HepG2 (cell line): ENCODE measurements around the gene SLC35B1. TPM values are rescaled to one million over a fixed set of nuclear protein-coding genes. Genes with fewer than 3 reads are reported as not detected.

Source experiments
- ATAC-seq: fragments of 200-7000 bp; cut with Tn5 transposase; 3 replicates; pipeline ENCODE4 v1.9.1; 2020; ENCODE audit warnings: mild to moderate bottlenecking, moderate library complexity
- BruUV-seq: library from RNA; stranded (reverse); fragments of 400-500 nt; replicated peaks from 2 replicates; lab custom pipeline; 2021; lab: Mats Ljungman, UMichigan
- CTCF ChIA-PET: fragments of 300-600 bp; formaldehyde crosslinking; extraction: SDS; loops from one replicate; lab custom pipeline; 2021; ENCODE audit warnings: low total read pairs, inconsistent platforms, low intra/inter-chr PET ratio; lab: Yijun Ruan, JAX
- POLR2A ChIA-PET: fragments of 350-600 bp; sonication (Branson Sonifier 250); formaldehyde crosslinking; loops from one replicate; lab custom pipeline; 2020; ENCODE audit warnings: antibody characterized with exemption, inconsistent platforms; lab: Yijun Ruan, JAX
- DNase-seq: peaks from one replicate; pipeline ENCODE4 v3.0.0-alpha.2; 2015; ENCODE audit warnings: low spot score
- FAIRE-seq: peaks from 3 replicates; lab custom pipeline; 2011; peaks lifted over from hg19 to GRCh38; lab: Jason Lieb, UNC
- H2AFZ ChIP-seq: one replicate; pipeline ENCODE4 v1.6.1; 2011; ENCODE audit warnings: low read length, inconsistent platforms
- H3K27ac ChIP-seq: fragments of 300-600 bp; 3 replicates; pipeline ENCODE4 v1.8.0; 2011; ENCODE audit warnings: mixed run types, mild to moderate bottlenecking, mixed read lengths, low read length, inconsistent platforms; ENCODE audit not compliant: insufficient read depth; ENCODE audit errors: extremely low read length
- H3K27me3 ChIP-seq, 2 experiments: fragments of 200-600 bp in 1 of 2; 2 replicates in 1 of 2; 3 replicates in 1 of 2; pipeline versions ENCODE4 v1.6.0 to v1.8.0; 2011; ENCODE audit warnings: low read length in 2 of 2, mild to moderate bottlenecking in 2 of 2, moderate library complexity in 2 of 2, inconsistent platforms in 1 of 2; ENCODE audit not compliant: insufficient read depth in 2 of 2, control insufficient read depth in 1 of 2
- H3K36me3 ChIP-seq, 2 experiments: fragments of 200-600 bp in 1 of 2; replicated peaks in 1 of 2; 2 replicates in 1 of 2; 3 replicates in 1 of 2; pipeline versions ENCODE4 v1.5.1 to v1.8.0; 2011; ENCODE audit warnings: low read length in 2 of 2, inconsistent platforms in 1 of 2; ENCODE audit not compliant: insufficient read depth in 2 of 2, control insufficient read depth in 1 of 2
- H3K4me1 ChIP-seq: 2 replicates; pipeline ENCODE4 v1.5.1; 2012; ENCODE audit warnings: low read length, inconsistent platforms; ENCODE audit not compliant: insufficient read depth
- H3K4me2 ChIP-seq: 2 replicates; pipeline ENCODE4 v1.6.0; 2011; ENCODE audit warnings: low read depth, low read length, inconsistent platforms
- H3K4me3 ChIP-seq, 3 experiments: fragments of 200-600 bp in 1 of 3; sonication (generic), shearing (Covaris generic) in 1 of 3; replicated peaks in 1 of 3; 2 replicates each; pipeline ENCODE4 v1.5.1; 2011 to 2016; ENCODE audit warnings: low read length in 3 of 3, inconsistent platforms in 2 of 3, low read depth in 2 of 3, mild to moderate bottlenecking in 2 of 3, control low read depth in 1 of 3, mixed read lengths in 1 of 3; ENCODE audit not compliant: insufficient read depth in 1 of 3
- H3K79me2 ChIP-seq: one replicate; pipeline ENCODE4 v1.6.1; 2011; ENCODE audit warnings: low read length, inconsistent platforms; ENCODE audit not compliant: insufficient read depth
- H3K9ac ChIP-seq: 2 replicates; pipeline ENCODE4 v1.6.0; 2011; ENCODE audit warnings: mild to moderate bottlenecking, low read depth, low read length, inconsistent platforms; ENCODE audit not compliant: insufficient read depth
- H3K9me3 ChIP-seq: 2 replicates; pipeline ENCODE4 v1.5.1; 2012; ENCODE audit warnings: mild to moderate bottlenecking, low read length
- H4K20me1 ChIP-seq: 2 replicates; pipeline ENCODE4 v1.6.0; 2011; ENCODE audit warnings: inconsistent platforms, mild to moderate bottlenecking, low read length, moderate library complexity; ENCODE audit not compliant: insufficient read depth
- CERS6 ChIP-seq: sonication (generic); formaldehyde crosslinking; IDR thresholded peaks from 2 replicates; pipeline ENCODE4 v1.5.0; 2020; ENCODE audit warnings: missing genetic modification reagents
- DMTF1 ChIP-seq: sonication (generic); formaldehyde crosslinking; IDR thresholded peaks from 2 replicates; pipeline ENCODE4 v1.4.0; 2020; ENCODE audit warnings: mild to moderate bottlenecking, missing genetic modification reagents
- FOXK2 ChIP-seq: fragments of 450-650 bp; IDR thresholded peaks from 2 replicates; pipeline ENCODE4 v1.6.1; 2016
- NAIF1 ChIP-seq: sonication (generic); formaldehyde crosslinking; IDR thresholded peaks from 2 replicates; pipeline ENCODE4 v1.5.0; 2020; ENCODE audit warnings: mild to moderate bottlenecking, missing genetic modification reagents, borderline replicate concordance
- RBM39 ChIP-seq: fragments of 200-400 bp; formaldehyde crosslinking; IDR thresholded peaks from one replicate; pipeline ENCODE4 v1.6.1; 2018; ENCODE audit warnings: antibody characterized with exemption, mild to moderate bottlenecking, low read depth, low read length; ENCODE audit not compliant: poor library complexity, severe bottlenecking
- REST ChIP-seq, 2 experiments: IDR thresholded peaks; 2 replicates each; pipeline ENCODE4 v1.6.1; 2011 to 2012; ENCODE audit warnings: low read length in 2 of 2, borderline replicate concordance in 1 of 2, low read depth in 1 of 2, mild to moderate bottlenecking in 1 of 2, moderate library complexity in 1 of 2
- TEF ChIP-seq: sonication (generic); formaldehyde crosslinking; IDR thresholded peaks from 2 replicates; pipeline ENCODE4 v1.5.0; 2020; ENCODE audit warnings: missing genetic modification reagents
- ZNF468 ChIP-seq: sonication (generic); formaldehyde crosslinking; IDR thresholded peaks from 2 replicates; pipeline ENCODE4 v1.8.0; 2022; ENCODE audit warnings: mild to moderate bottlenecking, moderate library complexity, missing genetic modification reagents
- ZNF607 ChIP-seq: sonication (generic); formaldehyde crosslinking; IDR thresholded peaks from 2 replicates; pipeline ENCODE4 v1.5.1; 2020; ENCODE audit warnings: missing genetic modification reagents, mild to moderate bottlenecking, borderline replicate concordance
- ZNF678 ChIP-seq: sonication (generic); formaldehyde crosslinking; IDR thresholded peaks from 2 replicates; pipeline ENCODE4 v1.4.0; 2020; ENCODE audit warnings: mild to moderate bottlenecking, missing genetic modification reagents
- ZSCAN9 ChIP-seq: IDR thresholded peaks from 2 replicates; pipeline ENCODE4 v1.6.1; 2016; ENCODE audit warnings: borderline replicate concordance
- WGBS: methylation state at CpG from one replicate; pipeline ENCODE4 v1.1.6; 2017; ENCODE audit warnings: low lambda C conversion rate; 5-methylcytosine and 5-hydroxymethylcytosine counted together
- in situ Hi-C: cut with HindIII; loops from 2 replicates; pipeline ENCODE4 v1.10.0; 2017; ENCODE audit warnings: low pct_unique_long_range_greater_than_20kb; ENCODE audit not compliant: extremely low pct_ligation_motif_present
- intact Hi-C: fragments of 100-400 bp; cut with micrococcal nuclease; formaldehyde crosslinking; loops from one replicate; pipeline ENCODE4 v1.10.0; 2022; ENCODE audit not compliant: unreplicated experiment
- polyA plus RNA-seq, 8 experiments: library from polyadenylated mRNA; depleted of rRNA in 3 of 8; stranded (reverse) in 7 of 8; unstranded in 1 of 8; fragments of >200 nt; fragmentation: Illumina TruSeq in 4 of 8; extraction: Trizol in 4 of 8; gene quantifications; 2 replicates each; pipeline versions ENCODE4 v1.2.1 to v1.2.3, GENCODE V29; 2011 to 2016; ENCODE audit warnings: low read depth in 4 of 8, missing spikeins in 1 of 8, mixed read lengths in 1 of 8; ENCODE audit not compliant: insufficient read depth in 1 of 8
- total RNA-seq, 5 experiments: library from RNA; depleted of rRNA; stranded (reverse); fragments of >200 nt; fragmentation: Illumina TruSeq; extraction: Trizol; gene quantifications; 2 replicates each; pipeline ENCODE4 v1.2.3, GENCODE V29; 2016; ENCODE audit warnings: low read depth in 1 of 5

SLC35B1 gene
- total and polyA plus RNA-seq, 2 of the 13 experiments (the other 11 are each of a cell fraction or from before 2014, with no cell fraction given) = 99.6 to 113 TPM

- no peak for TF ChIP-seq TEF
Observed at GRCh38 chr17:49681106-49681979, 26.4 kb downstream of the SLC35B1 start (continued).

- H2AFZ ChIP-seq = no peak overlapping the region
- H3K27me3 ChIP-seq = no peaks in the 10 kb centered on the region; a peak in 1 of 5 replicates
- H3K79me2 ChIP-seq = peaks cover 21% of the 10 kb centered on the region
- no peaks in the 10 kb centered on the region for H3K9me3 ChIP-seq
- no TSS peak for BruUV-seq
- no peak for DNase-seq
- H3K27ac ChIP-seq = no peak overlapping the region
- intact Hi-C loops = no loop called here
- WGBS = 56% methylated on average over 6 of the region's 6 CpGs
- H4K20me1 ChIP-seq = peaks cover 7% of the 10 kb centered on the region; the same call in 1 of the 2 replicates
- H3K36me3 ChIP-seq = peaks cover 0 to 3% of the 10 kb centered on the region in 2 experiments; a peak in 2 of 5 replicates
- H3K4me3 ChIP-seq = no peak overlapping the region
- H3K9ac ChIP-seq = no peak overlapping the region
- peaks cover 44% of the 10 kb centered on the region for H3K4me1 ChIP-seq
- FAIRE-seq = no peak
- no peak for ATAC-seq
- CTCF ChIA-PET = no interaction called here
- H3K4me2 ChIP-seq = peak overlapping the region; percentile 1; the same call in 1 of the 2 replicates
- in situ Hi-C loops = no loop called here
- POLR2A ChIA-PET = interaction anchor here (1.5 kb wide), 1 partner anchor 84 kb away, joined by 4 read pairs; the partner anchor contains the start of gene FAM117A
- TF ChIP-seq RBM39 = no peak
- no peak for TF ChIP-seq NAIF1 (CRISPR knock-in tag)
- TF ChIP-seq FOXK2 = no peak
- TF ChIP-seq CERS6 (CRISPR knock-in tag) = no peak
- TF ChIP-seq ZSCAN9 (CRISPR knock-in tag) = no peak
- TF ChIP-seq DMTF1 = no peak
- TF ChIP-seq ZNF468 (CRISPR knock-in tag) = no peak
- TF ChIP-seq ZNF678 (CRISPR knock-in tag) = no peak
- TF ChIP-seq REST (IDR thresholded peaks at IDR 0.05; ENCODE audit: borderline replicate concordance in 1 of 2, low read depth in 1 of 2, low read length in 2 of 2) = no peak
- no peak for TF ChIP-seq ZNF607
Observed at GRCh38 chr17:49680314-49680713, 27.4 kb downstream of the SLC35B1 start.
